ENCODE results near the gene ZER1.

Gene ZER1

DNA sequence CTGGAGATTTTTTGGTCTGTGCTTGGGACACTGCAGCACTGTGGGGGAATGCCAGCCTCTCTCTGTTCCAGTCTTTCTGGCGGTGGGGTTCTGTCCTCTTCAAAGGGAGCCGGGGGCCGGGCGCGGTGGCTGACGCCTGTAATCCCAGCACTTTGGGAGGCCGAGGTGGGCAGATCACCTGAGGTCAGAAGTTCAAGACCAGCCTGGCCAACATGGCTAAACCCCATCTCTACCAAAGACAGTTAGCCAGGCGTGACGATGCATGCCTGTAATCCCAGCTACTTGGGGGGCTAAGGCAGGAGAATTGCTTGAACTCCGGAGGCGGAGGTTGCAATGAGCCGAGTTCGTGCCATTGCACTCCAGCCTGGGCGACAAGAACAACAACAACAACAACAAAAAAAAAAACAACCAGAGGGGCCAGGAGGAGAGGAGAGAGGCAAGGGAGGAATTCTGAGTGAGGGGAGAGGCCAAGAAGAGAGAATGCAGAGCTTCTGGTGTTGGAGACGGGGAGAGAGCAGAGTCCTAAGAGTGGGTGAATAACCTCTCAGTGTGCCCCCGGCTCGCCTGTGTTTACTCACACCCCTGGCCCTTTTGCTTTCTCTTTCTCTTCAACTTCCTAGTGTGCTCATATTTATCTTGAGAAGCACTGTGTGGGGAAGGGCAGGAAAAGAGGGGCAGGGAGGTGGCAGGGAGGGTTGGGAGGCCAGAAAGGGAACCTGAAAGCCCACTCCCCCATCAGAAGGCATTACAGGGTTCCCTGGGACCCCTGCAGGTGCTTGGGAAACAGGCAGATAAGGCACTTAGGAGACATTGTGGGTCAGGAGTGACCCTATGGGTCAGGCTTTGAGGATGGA, 85.9 kb downstream of the ZER1 start:
- H3K27ac ChIP-seq (ENCODE audit: insufficient read depth, low read length, poor library complexity, severe bottlenecking): peak overlapping the region; percentile 71
- H3K9me3 ChIP-seq (ENCODE audit: control insufficient read depth, low read length): no peaks in the 10 kb centered on the region
- peak in 1 of 3 donors; percentile 8 for DNase-seq
- H3K36me3 ChIP-seq (ENCODE audit: control insufficient read depth, insufficient read depth, low read length): no peaks in the 10 kb centered on the region
- H3K27me3 ChIP-seq (replicated peaks; ENCODE audit: control insufficient read depth, insufficient read depth, low read length, poor library complexity, severe bottlenecking): no peaks in the 10 kb centered on the region
- H3K4me1 ChIP-seq (ENCODE audit: control insufficient read depth, insufficient read depth, low read length, poor library complexity, severe bottlenecking): peaks cover 39% of the 10 kb centered on the region
- peak overlapping the region; percentile 36 for H3K4me3 ChIP-seq (ENCODE audit: insufficient read depth, low read depth, low read length, poor library complexity, severe bottlenecking)

DNA sequence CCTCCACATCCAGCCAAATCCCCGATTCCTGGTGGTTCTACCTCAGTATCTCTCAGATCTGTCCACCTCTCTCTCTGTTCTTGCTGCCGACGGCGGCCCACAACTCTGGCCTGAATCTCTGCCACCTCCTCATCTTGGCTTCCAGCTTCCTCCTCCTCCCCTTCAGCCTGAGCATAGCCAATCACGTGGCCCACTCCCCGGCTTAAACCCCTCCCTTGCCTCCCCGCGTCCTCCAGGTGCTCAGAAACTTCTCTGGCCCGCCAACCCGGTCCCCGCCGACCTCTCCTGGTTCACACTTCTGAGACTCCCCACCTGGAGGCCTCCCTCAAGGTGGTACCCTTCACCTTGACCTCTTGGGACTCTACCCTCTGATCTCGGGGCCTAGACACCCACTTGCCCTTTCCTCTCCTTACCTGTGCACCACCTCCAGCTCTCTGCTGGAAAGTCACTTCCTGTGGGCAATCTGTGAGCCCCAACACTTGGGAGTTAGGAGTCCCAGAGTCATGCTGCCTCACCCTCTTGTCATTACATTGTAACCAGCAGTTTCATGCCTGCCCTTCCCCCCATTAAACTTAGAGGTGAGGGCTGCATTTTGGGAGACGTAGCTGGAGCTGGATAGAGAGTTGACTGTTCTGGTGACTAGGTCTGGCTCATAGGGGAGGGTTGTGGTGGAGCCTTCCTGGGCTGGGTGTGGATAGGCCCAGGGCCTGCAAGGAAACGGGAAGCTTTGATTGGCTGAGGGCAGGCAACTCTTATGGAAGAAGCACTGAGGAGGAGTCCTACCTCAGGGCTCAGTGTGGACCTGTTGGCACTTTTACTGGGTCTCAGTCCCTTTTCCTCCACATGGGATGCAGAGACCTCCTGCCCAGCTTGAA, 87.2 kb downstream of the ZER1 start:
- Histone ChIP-seq H3K4me1 (ENCODE audit: control insufficient read depth, insufficient read depth, low read length, poor library complexity, severe bottlenecking) (peaks cover 37% of the 10 kb centered on the region), H3K36me3 (ENCODE audit: control insufficient read depth, insufficient read depth, low read length) (no peaks in the 10 kb centered on the region), H3K27me3 (replicated peaks; ENCODE audit: control insufficient read depth, insufficient read depth, low read length, poor library complexity, severe bottlenecking) (no peaks in the 10 kb centered on the region), H3K27ac (ENCODE audit: insufficient read depth, low read length, poor library complexity, severe bottlenecking) (peak overlapping the region; percentile 71), H3K4me3 (ENCODE audit: insufficient read depth, low read depth, low read length, poor library complexity, severe bottlenecking) (peak overlapping the region; percentile 49), H3K9me3 (ENCODE audit: control insufficient read depth, low read length) (no peaks in the 10 kb centered on the region)
- peak; percentile 55 to 69 (median 68) for DNase-seq

DNA sequence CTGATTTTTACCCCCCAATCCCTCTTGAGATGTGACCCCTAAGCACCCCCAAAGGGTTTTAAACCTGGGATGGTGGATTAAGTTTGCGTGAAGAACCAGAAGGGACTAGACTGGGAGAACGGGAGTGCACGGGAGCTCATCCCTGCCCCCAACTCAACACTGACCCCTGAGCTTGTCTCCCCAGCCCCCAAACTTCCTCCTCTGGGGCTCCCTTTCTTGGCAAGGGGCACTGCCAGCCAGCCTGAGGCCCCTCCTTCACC, 87.7 kb downstream of the ZER1 start:
- peaks cover 37% of the 10 kb centered on the region for H3K4me1 ChIP-seq (ENCODE audit: control insufficient read depth, insufficient read depth, low read length, poor library complexity, severe bottlenecking)
- H3K4me3 ChIP-seq (ENCODE audit: insufficient read depth, low read depth, low read length, poor library complexity, severe bottlenecking): peak overlapping the region; percentile 49
- H3K36me3 ChIP-seq (ENCODE audit: control insufficient read depth, insufficient read depth, low read length): no peaks in the 10 kb centered on the region
- no peaks in the 10 kb centered on the region for H3K27me3 ChIP-seq (replicated peaks; ENCODE audit: control insufficient read depth, insufficient read depth, low read length, poor library complexity, severe bottlenecking)
- no peak for DNase-seq
- H3K27ac ChIP-seq (ENCODE audit: insufficient read depth, low read length, poor library complexity, severe bottlenecking): peak overlapping the region; percentile 71
- H3K9me3 ChIP-seq (ENCODE audit: control insufficient read depth, low read length): no peaks in the 10 kb centered on the region

DNA sequence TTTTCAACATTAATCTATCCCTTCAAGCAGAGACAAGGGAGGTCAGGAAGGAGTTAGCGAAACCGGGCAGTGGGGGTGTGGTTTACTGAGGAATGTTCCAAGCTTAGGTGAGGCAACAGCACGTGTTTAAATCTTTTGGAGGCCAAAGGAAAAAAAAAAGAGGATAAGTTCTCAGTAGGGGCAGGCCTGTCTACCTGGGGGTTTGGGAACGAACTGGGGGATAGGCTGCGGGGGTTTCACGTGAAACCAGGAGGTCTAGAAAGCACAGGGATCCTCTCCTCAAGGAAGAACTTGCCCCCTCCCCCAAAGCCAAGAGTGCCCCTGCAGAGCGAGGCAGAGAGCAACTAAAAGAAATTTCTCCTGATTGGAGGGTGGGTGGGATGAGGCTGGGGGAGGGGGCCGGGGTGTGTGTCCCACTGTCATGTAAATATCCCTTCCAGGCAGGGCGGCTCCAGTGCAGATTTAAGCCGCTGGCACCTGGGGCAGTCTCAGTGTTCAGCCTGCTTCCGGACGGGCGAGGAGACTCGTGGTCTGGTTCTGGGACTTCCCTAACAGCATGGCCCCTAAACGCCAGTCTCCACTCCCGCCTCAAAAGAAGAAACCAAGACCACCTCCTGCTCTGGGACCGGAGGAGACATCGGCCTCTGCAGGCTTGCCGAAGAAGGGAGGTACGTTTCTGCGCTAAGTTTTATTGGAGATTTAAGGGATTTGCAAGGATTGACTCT, 88.2 kb downstream of the ZER1 start:
- H3K4me1 ChIP-seq (ENCODE audit: control insufficient read depth, insufficient read depth, low read length, poor library complexity, severe bottlenecking): peaks cover 36% of the 10 kb centered on the region
- H3K27me3 ChIP-seq (replicated peaks; ENCODE audit: control insufficient read depth, insufficient read depth, low read length, poor library complexity, severe bottlenecking): no peaks in the 10 kb centered on the region
- no peaks in the 10 kb centered on the region for H3K36me3 ChIP-seq (ENCODE audit: control insufficient read depth, insufficient read depth, low read length)
- peak overlapping the region; percentile 71 for H3K27ac ChIP-seq (ENCODE audit: insufficient read depth, low read length, poor library complexity, severe bottlenecking)
- no peaks in the 10 kb centered on the region for H3K9me3 ChIP-seq (ENCODE audit: control insufficient read depth, low read length)
- peak overlapping the region; percentile 49 for H3K4me3 ChIP-seq (ENCODE audit: insufficient read depth, low read depth, low read length, poor library complexity, severe bottlenecking)
- peak in 1 of 3 donors; percentile 14 for DNase-seq

Data from effector memory CD4-positive, alpha-beta T cell (primary cell).